ENCODE measurements around the gene PCDHGA12. TPM values are rescaled to one million over a fixed set of nuclear protein-coding genes. Genes with fewer than 3 reads are reported as not detected.
"Not testable (repeated sequence)": the region's sequence is repeated elsewhere in the genome, so short reads cannot be mapped to it uniquely, and the experiment has no call there.

PCDHGA12 gene
- 1 to 10 TPM; 3.4 to 9.1 (median 6.3) TPM for total RNA-seq

DNA sequence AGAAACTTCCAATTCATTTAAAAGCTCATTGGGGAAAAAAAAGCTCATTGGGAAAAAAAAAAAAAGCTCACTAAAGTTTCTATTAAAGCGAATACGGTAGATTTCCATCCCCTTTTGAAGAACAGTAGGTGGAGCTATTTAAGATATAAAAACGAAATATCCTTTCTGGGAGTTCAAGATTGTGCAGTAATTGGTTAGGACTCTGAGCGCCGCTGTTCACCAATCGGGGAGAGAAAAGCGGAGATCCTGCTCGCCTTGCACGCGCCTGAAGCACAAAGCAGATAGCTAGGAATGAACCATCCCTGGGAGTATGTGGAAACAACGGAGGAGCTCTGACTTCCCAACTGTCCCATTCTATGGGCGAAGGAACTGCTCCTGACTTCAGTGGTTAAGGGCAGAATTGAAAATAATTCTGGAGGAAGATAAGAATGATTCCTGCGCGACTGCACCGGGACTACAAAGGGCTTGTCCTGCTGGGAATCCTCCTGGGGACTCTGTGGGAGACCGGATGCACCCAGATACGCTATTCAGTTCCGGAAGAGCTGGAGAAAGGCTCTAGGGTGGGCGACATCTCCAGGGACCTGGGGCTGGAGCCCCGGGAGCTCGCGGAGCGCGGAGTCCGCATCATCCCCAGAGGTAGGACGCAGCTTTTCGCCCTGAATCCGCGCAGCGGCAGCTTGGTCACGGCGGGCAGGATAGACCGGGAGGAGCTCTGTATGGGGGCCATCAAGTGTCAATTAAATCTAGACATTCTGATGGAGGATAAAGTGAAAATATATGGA is at the start of gene PCDHGA12:
TSS of gene PCDHGA12 (plus strand) at position 176 of the 782 bp plus-strand sequence. CDS start at position 429, 253 bp downstream.
- intact Hi-C loops (cut with DNase I; ENCODE audit: low total_unique reads) = no loop called here
- DNase-seq (ENCODE audit: low spot score in 2 of 2) = no peak
- 11 to 14% methylated on average over 32 to 33 of the region's 33 CpGs for WGBS, 2 donors
- H3K4me3 ChIP-seq (ENCODE audit: low read depth, poor library complexity, severe bottlenecking) = no peak within 1 kb of the TSS
- TF ChIP-seq CTCF (IDR thresholded peaks at IDR 0.05) (no peak), POLR2A (IDR thresholded peaks at IDR 0.05) (no peak)

GRCh38 chr5:141382469-141383294 is 47.6 kb upstream of the PCDHGA12 start, which contains the start of gene PCDHGA7:
Gene PCDHGA7, plus strand, starts transcription at chr5:141382742. Its CDS starts 158 bp downstream, at chr5:141382900.
- intact Hi-C loops (cut with DNase I; ENCODE audit: low total_unique reads) = no loop called here
- TF ChIP-seq CTCF (IDR thresholded peaks at IDR 0.05) = no peak
- TF ChIP-seq POLR2A (IDR thresholded peaks at IDR 0.05) = no peak
- no peak within 1 kb of the TSS for H3K4me3 ChIP-seq (ENCODE audit: low read depth, poor library complexity, severe bottlenecking)
- DNase-seq (ENCODE audit: low spot score in 2 of 2) = peak in 1 of 2 donors; percentile 39
- 17 to 22% methylated on average over 31 to 35 of the region's 37 CpGs for WGBS, 2 donors

DNA sequence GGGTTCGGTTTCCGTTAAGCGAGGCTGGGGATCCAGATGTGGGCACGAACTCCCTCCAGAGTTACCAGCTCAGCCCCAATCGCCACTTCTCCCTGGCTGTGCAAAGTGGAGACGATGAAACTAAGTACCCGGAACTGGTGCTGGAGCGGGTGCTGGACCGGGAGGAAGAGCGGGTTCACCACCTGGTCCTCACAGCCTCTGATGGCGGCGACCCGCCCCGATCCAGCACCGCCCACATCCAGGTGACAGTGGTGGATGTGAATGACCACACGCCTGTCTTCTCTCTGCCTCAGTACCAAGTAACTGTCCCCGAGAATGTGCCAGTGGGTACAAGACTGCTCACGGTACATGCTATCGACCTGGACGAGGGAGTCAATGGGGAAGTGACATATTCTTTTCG is 47.0 kb upstream of the PCDHGA12 start:
- H3K4me3 ChIP-seq (ENCODE audit: low read depth, poor library complexity, severe bottlenecking) = no peak overlapping the region

DNA sequence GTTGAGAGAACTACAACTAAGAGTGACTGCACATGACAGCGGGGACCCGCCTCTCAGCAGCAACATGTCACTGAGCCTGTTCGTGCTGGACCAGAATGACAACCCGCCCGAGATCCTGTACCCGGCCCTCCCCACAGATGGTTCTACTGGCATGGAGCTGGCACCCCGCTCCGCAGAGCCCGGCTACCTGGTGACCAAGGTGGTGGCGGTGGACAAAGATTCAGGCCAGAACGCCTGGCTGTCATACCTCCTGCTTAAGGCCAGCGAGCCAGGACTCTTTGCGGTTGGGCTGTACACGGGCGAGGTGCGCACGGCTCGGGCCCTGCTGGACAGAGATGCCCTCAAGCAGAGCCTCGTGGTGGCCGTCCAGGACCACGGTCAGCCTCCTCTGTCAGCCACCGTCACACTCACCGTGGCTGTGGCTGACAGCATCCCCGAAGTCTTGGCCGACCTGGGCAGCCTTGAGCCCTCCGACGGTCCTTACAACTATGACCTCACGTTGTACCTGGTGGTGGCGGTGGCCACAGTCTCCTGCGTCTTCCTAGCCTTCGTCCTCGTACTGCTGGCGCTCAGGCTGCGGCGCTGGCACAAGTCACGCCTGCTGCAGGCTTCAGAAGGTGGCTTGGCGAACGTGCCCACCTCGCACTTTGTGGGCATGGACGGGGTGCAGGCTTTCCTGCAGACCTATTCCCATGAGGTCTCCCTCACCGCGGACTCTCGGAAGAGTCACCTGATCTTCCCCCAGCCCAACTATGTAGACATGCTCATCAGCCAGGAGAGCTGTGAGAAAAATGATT is 45.6 kb upstream of the PCDHGA12 start:
- WGBS, 2 donors = 46 to 53% methylated on average over 23 to 43 of the region's 43 CpGs
- no peak overlapping the region for H3K4me3 ChIP-seq (ENCODE audit: low read depth, poor library complexity, severe bottlenecking)
- intact Hi-C loops (cut with DNase I; ENCODE audit: low total_unique reads) = no loop called here
- peak in 1 of 2 donors; percentile 70 for DNase-seq (ENCODE audit: low spot score in 2 of 2)
- TF ChIP-seq POLR2A (IDR thresholded peaks at IDR 0.05) = no peak
- TF ChIP-seq CTCF (IDR thresholded peaks at IDR 0.05) = no peak

More for the DNA sequence above, 47.0 kb upstream of the PCDHGA12 start:
- intact Hi-C loops (cut with DNase I; ENCODE audit: low total_unique reads) = no loop called here
- 37 to 44% methylated on average over 21 of the region's 21 CpGs for WGBS, 2 donors
- no peak for TF ChIP-seq POLR2A (IDR thresholded peaks at IDR 0.05)
- TF ChIP-seq CTCF (IDR thresholded peaks at IDR 0.05) = no peak
- DNase-seq (ENCODE audit: low spot score in 2 of 2) = peak in 1 of 2 donors; percentile 69

DNA sequence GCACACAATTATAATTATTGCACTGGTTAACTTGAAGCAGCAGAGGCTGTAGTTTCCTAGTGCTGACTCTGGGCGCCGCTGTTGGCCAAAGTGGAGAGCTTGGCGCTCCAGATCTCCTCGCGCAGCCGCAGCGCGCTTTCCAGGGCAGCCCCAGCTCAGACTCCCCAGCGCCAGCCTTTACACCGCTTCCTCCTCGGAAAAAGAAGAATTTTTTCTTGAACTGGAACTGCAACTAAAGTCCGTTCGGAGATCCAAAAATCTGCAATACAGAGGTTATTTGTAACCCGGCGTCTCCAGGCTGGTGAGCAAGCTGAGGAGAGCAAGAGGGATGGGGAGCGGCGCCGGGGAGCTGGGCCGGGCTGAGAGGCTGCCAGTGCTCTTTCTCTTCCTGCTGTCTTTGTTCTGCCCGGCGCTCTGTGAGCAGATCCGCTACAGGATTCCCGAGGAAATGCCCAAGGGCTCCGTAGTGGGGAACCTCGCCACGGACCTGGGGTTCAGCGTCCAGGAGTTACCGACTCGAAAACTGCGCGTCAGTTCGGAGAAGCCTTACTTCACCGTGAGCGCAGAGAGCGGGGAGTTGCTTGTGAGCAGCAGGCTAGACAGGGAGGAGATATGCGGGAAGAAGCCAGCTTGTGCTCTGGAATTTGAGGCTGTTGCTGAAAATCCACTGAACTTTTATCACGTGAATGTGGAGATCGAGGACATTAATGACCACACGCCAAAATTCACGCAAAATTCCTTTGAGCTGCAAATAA is 42.6 kb upstream of the PCDHGA12 start, which contains the start of gene PCDHGB4:
TSS of gene PCDHGB4 (plus strand) at position 142 of the 755 bp plus-strand sequence. CDS start at position 329, 187 bp downstream.
- DNase-seq (ENCODE audit: low spot score in 2 of 2) = peak in 1 of 2 donors; percentile 69
- WGBS, 2 donors = 13 to 14% methylated on average over 23 to 24 of the region's 40 CpGs
- intact Hi-C loops (cut with DNase I; ENCODE audit: low total_unique reads); H3K4me3 ChIP-seq (ENCODE audit: low read depth, poor library complexity, severe bottlenecking): not testable (repeated sequence)

Data from lower leg skin (tissue), 4 donors.